ENCODE results near the gene VPS26C.
"Not testable (repeated sequence)": the region's sequence is repeated elsewhere in the genome, so short reads cannot be mapped to it uniquely, and the experiment has no call there.

GRCh38 chr21:37316072-37316471, 48.9 kb upstream of the VPS26C start:
- not testable (repeated sequence) for TF ChIP-seq FOXJ3 (CRISPR knock-in tag; IDR thresholded peaks at IDR 0.05; ENCODE audit: borderline replicate concordance); STAT6 (CRISPR knock-in tag; conservative IDR thresholded peaks at IDR 0.05; ENCODE audit: low read depth); USF2 (CRISPR knock-in tag; IDR thresholded peaks at IDR 0.05); ZNF263 (CRISPR knock-in tag; IDR thresholded peaks at IDR 0.05; ENCODE audit: low read depth); IRF1 (CRISPR knock-in tag; IDR thresholded peaks at IDR 0.05)
- TF ChIP-seq, protein P1, sequence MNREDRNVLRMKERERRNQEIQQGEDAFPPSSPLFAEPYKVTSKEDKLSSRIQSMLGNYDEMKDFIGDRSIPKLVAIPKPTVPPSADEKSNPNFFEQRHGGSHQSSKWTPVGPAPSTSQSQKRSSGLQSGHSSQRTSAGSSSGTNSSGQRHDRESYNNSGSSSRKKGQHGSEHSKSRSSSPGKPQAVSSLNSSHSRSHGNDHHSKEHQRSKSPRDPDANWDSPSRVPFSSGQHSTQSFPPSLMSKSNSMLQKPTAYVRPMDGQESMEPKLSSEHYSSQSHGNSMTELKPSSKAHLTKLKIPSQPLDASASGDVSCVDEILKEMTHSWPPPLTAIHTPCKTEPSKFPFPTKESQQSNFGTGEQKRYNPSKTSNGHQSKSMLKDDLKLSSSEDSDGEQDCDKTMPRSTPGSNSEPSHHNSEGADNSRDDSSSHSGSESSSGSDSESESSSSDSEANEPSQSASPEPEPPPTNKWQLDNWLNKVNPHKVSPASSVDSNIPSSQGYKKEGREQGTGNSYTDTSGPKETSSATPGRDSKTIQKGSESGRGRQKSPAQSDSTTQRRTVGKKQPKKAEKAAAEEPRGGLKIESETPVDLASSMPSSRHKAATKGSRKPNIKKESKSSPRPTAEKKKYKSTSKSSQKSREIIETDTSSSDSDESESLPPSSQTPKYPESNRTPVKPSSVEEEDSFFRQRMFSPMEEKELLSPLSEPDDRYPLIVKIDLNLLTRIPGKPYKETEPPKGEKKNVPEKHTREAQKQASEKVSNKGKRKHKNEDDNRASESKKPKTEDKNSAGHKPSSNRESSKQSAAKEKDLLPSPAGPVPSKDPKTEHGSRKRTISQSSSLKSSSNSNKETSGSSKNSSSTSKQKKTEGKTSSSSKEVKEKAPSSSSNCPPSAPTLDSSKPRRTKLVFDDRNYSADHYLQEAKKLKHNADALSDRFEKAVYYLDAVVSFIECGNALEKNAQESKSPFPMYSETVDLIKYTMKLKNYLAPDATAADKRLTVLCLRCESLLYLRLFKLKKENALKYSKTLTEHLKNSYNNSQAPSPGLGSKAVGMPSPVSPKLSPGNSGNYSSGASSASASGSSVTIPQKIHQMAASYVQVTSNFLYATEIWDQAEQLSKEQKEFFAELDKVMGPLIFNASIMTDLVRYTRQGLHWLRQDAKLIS (CRISPR knock-in tag; IDR thresholded peaks at IDR 0.05; ENCODE audit: borderline replicate concordance): not testable (repeated sequence)
- TF ChIP-seq, protein P2, sequence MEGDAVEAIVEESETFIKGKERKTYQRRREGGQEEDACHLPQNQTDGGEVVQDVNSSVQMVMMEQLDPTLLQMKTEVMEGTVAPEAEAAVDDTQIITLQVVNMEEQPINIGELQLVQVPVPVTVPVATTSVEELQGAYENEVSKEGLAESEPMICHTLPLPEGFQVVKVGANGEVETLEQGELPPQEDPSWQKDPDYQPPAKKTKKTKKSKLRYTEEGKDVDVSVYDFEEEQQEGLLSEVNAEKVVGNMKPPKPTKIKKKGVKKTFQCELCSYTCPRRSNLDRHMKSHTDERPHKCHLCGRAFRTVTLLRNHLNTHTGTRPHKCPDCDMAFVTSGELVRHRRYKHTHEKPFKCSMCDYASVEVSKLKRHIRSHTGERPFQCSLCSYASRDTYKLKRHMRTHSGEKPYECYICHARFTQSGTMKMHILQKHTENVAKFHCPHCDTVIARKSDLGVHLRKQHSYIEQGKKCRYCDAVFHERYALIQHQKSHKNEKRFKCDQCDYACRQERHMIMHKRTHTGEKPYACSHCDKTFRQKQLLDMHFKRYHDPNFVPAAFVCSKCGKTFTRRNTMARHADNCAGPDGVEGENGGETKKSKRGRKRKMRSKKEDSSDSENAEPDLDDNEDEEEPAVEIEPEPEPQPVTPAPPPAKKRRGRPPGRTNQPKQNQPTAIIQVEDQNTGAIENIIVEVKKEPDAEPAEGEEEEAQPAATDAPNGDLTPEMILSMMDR (IDR thresholded peaks at IDR 0.05): not testable (repeated sequence)
- TF ChIP-seq, protein P3, sequence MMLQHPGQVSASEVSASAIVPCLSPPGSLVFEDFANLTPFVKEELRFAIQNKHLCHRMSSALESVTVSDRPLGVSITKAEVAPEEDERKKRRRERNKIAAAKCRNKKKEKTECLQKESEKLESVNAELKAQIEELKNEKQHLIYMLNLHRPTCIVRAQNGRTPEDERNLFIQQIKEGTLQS (CRISPR knock-in tag; conservative IDR thresholded peaks at IDR 0.05): not testable (repeated sequence)
